K562 (cell line): ENCODE measurements around the gene ABHD16A. TPM values are rescaled to one million over a fixed set of nuclear protein-coding genes. Genes with fewer than 3 reads are reported as not detected.

Source experiments
- AFF4 ChIP-seq: sonication (generic); formaldehyde crosslinking; IDR thresholded peaks from 2 replicates; pipeline ENCODE4 v1.8.0; 2023; ENCODE audit warnings: mild to moderate bottlenecking, missing genetic modification reagents
- ASH1L ChIP-seq: fragments of 450-650 bp; IDR thresholded peaks from 2 replicates; pipeline ENCODE4 v1.6.1; 2018; ENCODE audit warnings: borderline replicate concordance, mild to moderate bottlenecking, low read depth; ENCODE audit not compliant: partially characterized antibody
- ATF3 ChIP-seq, 2 experiments: fragments of 450-650 bp in 1 of 2; sonication (generic) in 1 of 2; formaldehyde crosslinking in 1 of 2; IDR thresholded peaks in 1 of 2; conservative IDR thresholded peaks in 1 of 2; 2 replicates each; pipeline versions ENCODE4 v1.6.1 to v1.8.1; 2016 to 2023; ENCODE audit warnings: mild to moderate bottlenecking in 2 of 2, moderate library complexity in 2 of 2, inconsistent platforms in 1 of 2, missing genetic modification reagents in 1 of 2
- CBX2 ChIP-seq: fragments of 200-600 bp; sonication (generic); IDR thresholded peaks from one replicate; pipeline ENCODE4 v1.6.1; 2012; ENCODE audit warnings: mild to moderate bottlenecking, low read length, inconsistent platforms; ENCODE audit not compliant: insufficient read depth, poor library complexity, severe bottlenecking
- E2F4 ChIP-seq: sonication (generic); formaldehyde crosslinking; IDR thresholded peaks from 2 replicates; pipeline ENCODE4 v1.8.0; 2022; ENCODE audit warnings: mild to moderate bottlenecking, low read depth, missing genetic modification reagents
- EP300 ChIP-seq: IDR thresholded peaks from 2 replicates; pipeline ENCODE4 v1.6.1; 2012; ENCODE audit warnings: low read length, improper control_type of control experiment
- ETV6 ChIP-seq, 3 experiments: fragments of 150-350 bp in 1 of 3; sonication (generic) in 1 of 3; formaldehyde crosslinking in 1 of 3; IDR thresholded peaks; 2 replicates each; pipeline versions ENCODE4 v1.6.1 to v1.8.0; 2014 to 2022; ENCODE audit warnings: borderline replicate concordance in 2 of 3, low read depth in 2 of 3, antibody characterized with exemption in 1 of 3, low read length in 1 of 3, mild to moderate bottlenecking in 1 of 3, missing genetic modification reagents in 1 of 3
- MAZ ChIP-seq, 2 experiments: fragments of 450-650 bp in 1 of 2; sonication (generic) in 1 of 2; formaldehyde crosslinking; IDR thresholded peaks in 1 of 2; conservative IDR thresholded peaks in 1 of 2; 2 replicates each; pipeline versions ENCODE4 v1.4.0 to v1.5.0; 2020; ENCODE audit warnings: mild to moderate bottlenecking in 1 of 2, missing genetic modification reagents in 1 of 2
- MEIS2 ChIP-seq: fragments of 450-650 bp; IDR thresholded peaks from 2 replicates; pipeline ENCODE4 v1.6.1; 2014; ENCODE audit warnings: mild to moderate bottlenecking; ENCODE audit not compliant: partially characterized antibody
- MYC ChIP-seq, 2 experiments: fragments of 250-450 bp in 1 of 2; sonication (Bioruptor Pico) in 1 of 2; IDR thresholded peaks; 2 replicates each; pipeline versions ENCODE4 v1.5.1 to v1.6.1; 2012 to 2021; ENCODE audit warnings: low read depth in 2 of 2, borderline replicate concordance in 1 of 2, improper control_type of control experiment in 1 of 2, low read length in 1 of 2, mild to moderate bottlenecking in 1 of 2, moderate library complexity in 1 of 2
- NONO ChIP-seq, 2 experiments: fragments of 200-400 bp in 1 of 2; fragments of 450-650 bp in 1 of 2; formaldehyde crosslinking in 1 of 2; IDR thresholded peaks; 2 replicates each; pipeline ENCODE4 v1.6.1; 2017; ENCODE audit warnings: low read depth in 2 of 2, mild to moderate bottlenecking in 2 of 2, moderate library complexity in 2 of 2, low read length in 1 of 2
- NR3C1 ChIP-seq: sonication (generic); formaldehyde crosslinking; IDR thresholded peaks from 2 replicates; pipeline ENCODE4 v1.8.1; 2022; ENCODE audit warnings: missing genetic modification reagents
- PRMT5 ChIP-seq: sonication (generic); formaldehyde crosslinking; IDR thresholded peaks from 2 replicates; pipeline ENCODE4 v1.5.0; 2020; ENCODE audit warnings: missing genetic modification reagents
- SMAD1 ChIP-seq: fragments of 150-350 bp; IDR thresholded peaks from 2 replicates; pipeline ENCODE4 v1.6.1; 2014; ENCODE audit warnings: low read length, low read depth; ENCODE audit not compliant: partially characterized antibody
- SMARCA5 ChIP-seq: fragments of 450-650 bp; IDR thresholded peaks from 2 replicates; pipeline ENCODE4 v1.6.1; 2016
- SNAPC5 ChIP-seq: fragments of 250-450 bp; sonication (Bioruptor Pico); IDR thresholded peaks from 2 replicates; pipeline ENCODE4 v1.8.0; 2021; ENCODE audit warnings: moderate library complexity, mild to moderate bottlenecking, inconsistent platforms
- TCF7 ChIP-seq: sonication (generic); IDR thresholded peaks from 2 replicates; pipeline ENCODE4 v1.6.1; 2016; ENCODE audit warnings: antibody characterized with exemption, borderline replicate concordance
- TRIM24 ChIP-seq, 2 experiments: fragments of 450-650 bp; IDR thresholded peaks; 2 replicates each; pipeline ENCODE4 v1.6.1; 2016
- ZNF263 ChIP-seq: sonication (generic); formaldehyde crosslinking; IDR thresholded peaks from 2 replicates; pipeline ENCODE4 v1.8.0; 2022; ENCODE audit warnings: mild to moderate bottlenecking, missing genetic modification reagents, borderline replicate concordance
- polyA plus RNA-seq, 8 experiments: library from polyadenylated mRNA; depleted of rRNA in 4 of 8; stranded (reverse) in 5 of 8; unstranded in 3 of 8; fragments of >200 nt; fragmentation: Nextera tagmentation in 2 of 8; fragmentation: Illumina TruSeq in 1 of 8; extraction: Ambion mirVana in 2 of 8; extraction: Trizol in 1 of 8; gene quantifications; 2 replicates each; pipeline versions ENCODE4 v1.2.1 to v1.2.3, GENCODE V29; 2011 to 2014; ENCODE audit warnings: inconsistent platforms in 1 of 8, missing spikeins in 1 of 8
- total RNA-seq, 7 experiments: library from RNA; depleted of rRNA in 6 of 7; stranded (reverse); fragments of >200 nt in 6 of 7; fragmentation: Illumina TruSeq in 2 of 7; extraction: Trizol in 2 of 7; gene quantifications; 2 replicates each; pipeline versions ENCODE4 v1.2.1 to v1.2.3, GENCODE V29; 2011 to 2021; ENCODE audit warnings: low replicate concordance in 1 of 7
- TF ChIP-seq, protein P1 (sequence below): fragments of 250-450 bp; sonication (Bioruptor Pico); IDR thresholded peaks from 2 replicates; pipeline ENCODE4 v1.8.0; 2022; ENCODE audit warnings: moderate library complexity, mild to moderate bottlenecking, inconsistent platforms

Gene ABHD16A
- total and polyA plus RNA-seq, 9 of the 15 experiments (the other 6 are each of a cell fraction or from before 2014, with no cell fraction given) = 25.8 to 120 (median 81.6) TPM

GRCh38 chr6:31676904-31677303 lies 26.2 kb downstream of the ABHD16A start (continued):
- TF ChIP-seq EP300 = no peak
- no peak for TF ChIP-seq SMAD1
- 0 out of 2 replicates have a peak, but pooled peaks have one; percentile 2 for TF ChIP-seq E2F4 (CRISPR knock-in tag)
- TF ChIP-seq AFF4 (CRISPR knock-in tag) = no peak
- TF ChIP-seq ETV6 (IDR thresholded peaks at IDR 0.05; ENCODE audit: borderline replicate concordance in 1 of 2, low read depth in 2 of 2, low read length in 1 of 2) = no peak
- TF ChIP-seq ETV6 (CRISPR knock-in tag; IDR thresholded peaks at IDR 0.05; ENCODE audit: borderline replicate concordance) = no peak
- peak; percentile 18 for TF ChIP-seq ASH1L
- no peak for TF ChIP-seq TCF7
- no peak for TF ChIP-seq NONO (IDR thresholded peaks at IDR 0.05; ENCODE audit: low read depth in 2 of 2, low read length in 1 of 2)
- no peak for TF ChIP-seq ZNF263 (CRISPR knock-in tag)
- 0 out of 4 replicates have a peak, but pooled peaks of 1 of the 2 experiments have one; percentile 27 for TF ChIP-seq MAZ (CRISPR knock-in tag; conservative IDR thresholded peaks at IDR 0.05 in 1 of 2, IDR thresholded peaks at IDR 0.05 in 1 of 2)
- peak; percentile 89 for TF ChIP-seq MEIS2
- no peak for TF ChIP-seq CBX2
- no peak for TF ChIP-seq SNAPC5
- no peak for TF ChIP-seq PRMT5 (CRISPR knock-in tag)
- TF ChIP-seq, protein P1, sequence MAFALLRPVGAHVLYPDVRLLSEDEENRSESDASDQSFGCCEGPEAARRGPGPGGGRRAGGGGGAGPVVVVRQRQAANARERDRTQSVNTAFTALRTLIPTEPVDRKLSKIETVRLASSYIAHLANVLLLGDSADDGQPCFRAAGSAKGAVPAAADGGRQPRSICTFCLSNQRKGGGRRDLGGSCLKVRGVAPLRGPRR = 0 out of 2 replicates have a peak, but pooled peaks have one; percentile 35
- no peak for TF ChIP-seq SMARCA5
- peak; percentile 89 for TF ChIP-seq ATF3 (IDR thresholded peaks at IDR 0.05)
- TF ChIP-seq ATF3 (CRISPR knock-in tag; conservative IDR thresholded peaks at IDR 0.05) = no peak
- 0 out of 2 replicates have a peak, but pooled peaks have one; percentile 24 for TF ChIP-seq MYC (IDR thresholded peaks at IDR 0.05; ENCODE audit: low read depth, low read length)
- TF ChIP-seq MYC (CRISPR knock-in tag; IDR thresholded peaks at IDR 0.05; ENCODE audit: borderline replicate concordance, low read depth) = no peak
- no peak for TF ChIP-seq NR3C1 (CRISPR knock-in tag)
- 0 out of 4 replicates have a peak, but pooled peaks of 1 of the 2 experiments have one; percentile 29 for TF ChIP-seq TRIM24 (IDR thresholded peaks at IDR 0.05)
